HL-60 (cell line): ENCODE data around the gene IFI27L1.
A peak's percentile ranks its signal among the peaks of the same experiment; 100 is the strongest.

Experiments
- DNase-seq, 2 experiments: peaks; one replicate each; pipeline ENCODE4 v3.0.0-alpha.2; 2010 to 2020; ENCODE audit warnings: low read depth in 1 of 2, low spot score in 1 of 2
- H3K27ac ChIP-seq: fragments of 250-450 bp; sonication (Bioruptor Pico); replicated peaks from 2 replicates; pipeline ENCODE4 v1.5.1; 2020; ENCODE audit warnings: mild to moderate bottlenecking, moderate library complexity
- H3K27me3 ChIP-seq: fragments of 250-450 bp; sonication (Bioruptor Pico); 2 replicates; pipeline ENCODE4 v1.5.1; 2021; ENCODE audit warnings: mild to moderate bottlenecking, moderate library complexity; ENCODE audit not compliant: insufficient read depth, poor library complexity, severe bottlenecking
- H3K4me3 ChIP-seq: replicated peaks from 2 replicates; pipeline ENCODE4 v1.5.1; 2011; ENCODE audit warnings: mild to moderate bottlenecking, control low read depth, low read length; ENCODE audit not compliant: insufficient read depth
- GABPA ChIP-seq: IDR thresholded peaks from 2 replicates; pipeline ENCODE4 v1.6.1; 2012; ENCODE audit warnings: low read depth
- POLR2AphosphoS5 ChIP-seq: IDR thresholded peaks from 2 replicates; pipeline ENCODE4 v1.6.1; 2012; ENCODE audit warnings: low read depth
- SPI1 ChIP-seq: IDR thresholded peaks from 2 replicates; pipeline ENCODE4 v1.6.1; 2012; ENCODE audit warnings: low read depth, mild to moderate bottlenecking, borderline replicate concordance
- TF ChIP-seq, protein P1 (sequence below): IDR thresholded peaks from 2 replicates; pipeline ENCODE4 v1.6.1; 2012; ENCODE audit warnings: low read depth; ENCODE audit not compliant: insufficient replicate concordance
- TF ChIP-seq, protein P2 (sequence below): IDR thresholded peaks from one replicate; pipeline ENCODE4 v1.5.1; 2011; ENCODE audit warnings: low read length, control low read depth, inconsistent platforms; ENCODE audit not compliant: insufficient read depth

Gene IFI27L1

DNA sequence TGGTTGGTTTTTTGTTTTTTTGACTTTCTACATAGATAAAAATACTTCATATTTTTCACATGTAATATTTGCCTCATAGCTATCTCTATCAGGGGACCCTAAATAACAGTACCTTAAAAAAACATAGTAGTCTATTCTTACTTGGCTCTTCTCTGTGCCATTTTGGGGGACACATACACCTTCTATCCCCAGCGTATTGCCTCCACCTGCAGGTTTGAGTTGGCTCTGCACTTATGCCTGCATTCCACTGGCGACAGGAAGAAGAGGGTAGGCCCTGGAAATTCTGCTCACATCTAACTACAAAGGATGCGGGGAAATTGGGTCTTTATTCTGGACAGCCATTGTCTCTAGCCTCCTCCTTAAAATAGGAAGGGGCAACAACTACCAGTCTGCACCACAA, 62.1 kb downstream of the IFI27L1 start:
- TF ChIP-seq, protein P1, sequence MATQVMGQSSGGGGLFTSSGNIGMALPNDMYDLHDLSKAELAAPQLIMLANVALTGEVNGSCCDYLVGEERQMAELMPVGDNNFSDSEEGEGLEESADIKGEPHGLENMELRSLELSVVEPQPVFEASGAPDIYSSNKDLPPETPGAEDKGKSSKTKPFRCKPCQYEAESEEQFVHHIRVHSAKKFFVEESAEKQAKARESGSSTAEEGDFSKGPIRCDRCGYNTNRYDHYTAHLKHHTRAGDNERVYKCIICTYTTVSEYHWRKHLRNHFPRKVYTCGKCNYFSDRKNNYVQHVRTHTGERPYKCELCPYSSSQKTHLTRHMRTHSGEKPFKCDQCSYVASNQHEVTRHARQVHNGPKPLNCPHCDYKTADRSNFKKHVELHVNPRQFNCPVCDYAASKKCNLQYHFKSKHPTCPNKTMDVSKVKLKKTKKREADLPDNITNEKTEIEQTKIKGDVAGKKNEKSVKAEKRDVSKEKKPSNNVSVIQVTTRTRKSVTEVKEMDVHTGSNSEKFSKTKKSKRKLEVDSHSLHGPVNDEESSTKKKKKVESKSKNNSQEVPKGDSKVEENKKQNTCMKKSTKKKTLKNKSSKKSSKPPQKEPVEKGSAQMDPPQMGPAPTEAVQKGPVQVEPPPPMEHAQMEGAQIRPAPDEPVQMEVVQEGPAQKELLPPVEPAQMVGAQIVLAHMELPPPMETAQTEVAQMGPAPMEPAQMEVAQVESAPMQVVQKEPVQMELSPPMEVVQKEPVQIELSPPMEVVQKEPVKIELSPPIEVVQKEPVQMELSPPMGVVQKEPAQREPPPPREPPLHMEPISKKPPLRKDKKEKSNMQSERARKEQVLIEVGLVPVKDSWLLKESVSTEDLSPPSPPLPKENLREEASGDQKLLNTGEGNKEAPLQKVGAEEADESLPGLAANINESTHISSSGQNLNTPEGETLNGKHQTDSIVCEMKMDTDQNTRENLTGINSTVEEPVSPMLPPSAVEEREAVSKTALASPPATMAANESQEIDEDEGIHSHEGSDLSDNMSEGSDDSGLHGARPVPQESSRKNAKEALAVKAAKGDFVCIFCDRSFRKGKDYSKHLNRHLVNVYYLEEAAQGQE = no peak
- Histone ChIP-seq H3K27me3 (no peaks in the 10 kb centered on the region), H3K27ac (no peak overlapping the region), H3K4me3 (no peak overlapping the region)
- no peak for DNase-seq

DNA sequence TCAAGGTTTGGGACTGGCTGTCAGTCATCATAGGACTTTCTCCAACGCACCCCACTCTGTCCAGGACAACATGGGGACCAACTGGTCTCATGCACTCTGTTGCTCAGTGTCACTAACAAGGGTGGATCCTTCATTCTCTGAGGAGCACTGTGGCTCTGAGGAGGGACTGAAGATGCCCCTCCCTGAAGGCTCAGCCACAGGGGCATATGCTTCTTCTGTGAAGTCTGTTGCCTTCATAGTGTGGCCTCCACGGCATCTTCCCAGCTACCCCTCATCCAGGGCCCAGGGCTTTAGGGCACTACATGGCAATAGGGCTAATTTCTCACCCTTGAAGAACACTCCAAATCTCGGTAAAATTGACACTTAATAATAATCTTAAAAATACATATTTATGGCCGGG, 62.6 kb downstream of the IFI27L1 start:
- no peak for DNase-seq
- TF ChIP-seq, protein P1 = no peak
- no peak for TF ChIP-seq GABPA
- no peak for TF ChIP-seq SPI1
- no peak for TF ChIP-seq POLR2AphosphoS5
- TF ChIP-seq, protein P2, sequence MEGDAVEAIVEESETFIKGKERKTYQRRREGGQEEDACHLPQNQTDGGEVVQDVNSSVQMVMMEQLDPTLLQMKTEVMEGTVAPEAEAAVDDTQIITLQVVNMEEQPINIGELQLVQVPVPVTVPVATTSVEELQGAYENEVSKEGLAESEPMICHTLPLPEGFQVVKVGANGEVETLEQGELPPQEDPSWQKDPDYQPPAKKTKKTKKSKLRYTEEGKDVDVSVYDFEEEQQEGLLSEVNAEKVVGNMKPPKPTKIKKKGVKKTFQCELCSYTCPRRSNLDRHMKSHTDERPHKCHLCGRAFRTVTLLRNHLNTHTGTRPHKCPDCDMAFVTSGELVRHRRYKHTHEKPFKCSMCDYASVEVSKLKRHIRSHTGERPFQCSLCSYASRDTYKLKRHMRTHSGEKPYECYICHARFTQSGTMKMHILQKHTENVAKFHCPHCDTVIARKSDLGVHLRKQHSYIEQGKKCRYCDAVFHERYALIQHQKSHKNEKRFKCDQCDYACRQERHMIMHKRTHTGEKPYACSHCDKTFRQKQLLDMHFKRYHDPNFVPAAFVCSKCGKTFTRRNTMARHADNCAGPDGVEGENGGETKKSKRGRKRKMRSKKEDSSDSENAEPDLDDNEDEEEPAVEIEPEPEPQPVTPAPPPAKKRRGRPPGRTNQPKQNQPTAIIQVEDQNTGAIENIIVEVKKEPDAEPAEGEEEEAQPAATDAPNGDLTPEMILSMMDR = no peak
- no peak overlapping the region for H3K27ac ChIP-seq
- no peaks in the 10 kb centered on the region for H3K27me3 ChIP-seq
- no peak overlapping the region for H3K4me3 ChIP-seq

DNA sequence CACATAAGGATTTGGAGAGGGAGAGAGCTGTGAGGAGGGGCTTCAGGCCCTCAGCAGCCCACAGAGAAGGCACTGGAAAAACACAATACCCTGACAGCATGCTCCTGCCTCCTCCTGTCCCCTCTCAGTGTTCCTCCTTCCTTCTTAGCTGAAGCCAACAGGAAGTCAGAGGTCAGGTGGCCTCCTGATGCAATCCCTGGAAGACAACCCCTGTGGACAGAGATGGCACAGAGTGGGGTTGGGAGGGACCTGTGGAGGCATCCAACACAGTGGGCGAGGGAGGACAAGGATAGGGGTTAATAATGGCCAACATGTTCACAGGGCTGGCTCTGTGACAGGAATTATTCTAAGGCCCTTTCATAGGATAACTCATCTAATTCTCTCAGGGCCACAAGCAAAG, 63.7 kb downstream of the IFI27L1 start:
- DNase-seq = peak in 1 of 2 experiments; percentile 69
- Histone ChIP-seq H3K27me3 (no peaks in the 10 kb centered on the region), H3K4me3 (no peak overlapping the region), H3K27ac (no peak overlapping the region; the same call in 1 of the 2 replicates)
- TF ChIP-seq SPI1 (no peak), GABPA (no peak), POLR2AphosphoS5 (no peak; the same call in 1 of the 2 replicates)
- TF ChIP-seq, protein P1 = no peak
- TF ChIP-seq, protein P2 = no peak

DNA sequence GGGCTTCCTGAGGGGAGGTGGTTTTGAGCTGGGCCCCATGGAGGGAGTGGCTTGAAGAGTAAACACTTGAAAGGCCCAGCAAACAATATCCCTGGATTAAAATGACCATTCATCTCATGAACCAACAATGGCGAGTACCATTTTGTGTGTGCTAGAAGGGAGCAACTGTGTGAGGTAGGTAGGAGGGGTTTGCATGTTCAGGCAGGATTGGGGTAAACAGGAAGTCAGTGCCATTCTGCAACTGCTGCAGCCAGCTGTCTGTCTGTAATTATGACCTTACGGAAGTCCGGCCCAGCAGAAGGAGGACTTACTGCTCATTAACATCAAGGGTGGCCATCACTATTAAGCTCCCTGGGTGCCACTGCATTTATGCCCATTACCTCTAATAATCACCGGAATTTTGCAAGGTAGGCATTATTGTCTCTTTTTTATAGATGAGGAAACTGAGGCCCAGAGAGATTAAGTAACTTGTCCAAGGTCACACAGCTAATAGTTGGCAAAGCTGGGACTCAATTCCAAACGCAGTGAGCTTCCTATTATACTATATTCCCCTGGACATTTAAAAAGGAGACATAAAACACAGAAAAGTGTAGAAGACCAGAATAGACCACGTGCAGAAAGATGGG, 64.9 kb downstream of the IFI27L1 start:
- Histone ChIP-seq H3K27me3 (no peaks in the 10 kb centered on the region), H3K27ac (no peak overlapping the region), H3K4me3 (no peak overlapping the region)
- DNase-seq = no peak
- TF ChIP-seq GABPA (no peak), SPI1 (no peak), POLR2AphosphoS5 (no peak)
- TF ChIP-seq, protein P1 = no peak
- TF ChIP-seq, protein P2 = no peak
